Suprapubic skin (tissue), 4 donors: ENCODE measurements around the gene CNOT3.

Source experiments
- EP300 ChIP-seq: sonication (generic); formaldehyde crosslinking; IDR thresholded peaks from one replicate; pipeline ENCODE4 v1.6.1; 2017; ENCODE audit warnings: antibody characterized with exemption
- POLR2A ChIP-seq, 2 donors: fragments of 450-650 bp; IDR thresholded peaks; one replicate each; pipeline ENCODE4 v1.6.1; 2017; ENCODE audit warnings: antibody characterized with exemption in 2 of 2, mild to moderate bottlenecking in 2 of 2, moderate library complexity in 2 of 2
- POLR2AphosphoS5 ChIP-seq, 3 donors: sonication (generic); formaldehyde crosslinking; IDR thresholded peaks; one replicate each; pipeline ENCODE4 v1.6.1; 2017; ENCODE audit warnings: antibody characterized with exemption in 3 of 3
- TF ChIP-seq, protein P1 (sequence below), 2 donors: fragments of 200-600 bp in 1 of 2; fragments of 450-650 bp in 1 of 2; sonication (generic) in 1 of 2; IDR thresholded peaks; one replicate each; pipeline ENCODE4 v1.5.1; 2016 to 2019; ENCODE audit warnings: antibody characterized with exemption in 2 of 2, mild to moderate bottlenecking in 1 of 2, moderate library complexity in 1 of 2

DNA sequence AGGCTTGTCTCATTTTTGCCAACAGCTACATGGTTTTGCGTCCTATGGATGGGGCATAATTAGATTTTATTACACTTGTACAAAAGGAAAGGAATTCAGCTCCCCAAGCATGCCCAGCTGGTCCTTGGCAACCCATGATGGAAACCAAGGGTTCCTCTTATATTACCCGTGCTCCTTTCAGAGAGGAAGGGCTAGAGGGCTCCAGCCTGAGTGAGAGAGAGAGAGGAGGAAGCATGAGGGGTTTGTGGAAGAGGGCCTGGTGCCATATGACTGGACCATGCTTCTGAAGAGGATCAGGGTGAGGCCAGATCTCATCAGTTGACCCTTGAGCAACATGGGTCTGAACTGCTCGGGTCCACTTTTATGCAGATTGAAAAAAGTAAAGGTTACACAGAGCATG, 59.6 kb downstream of the CNOT3 start:
- TF ChIP-seq POLR2A (IDR thresholded peaks at IDR 0.05) (no peak), EP300 (no peak), POLR2AphosphoS5 (IDR thresholded peaks at IDR 0.05) (no peak)
- TF ChIP-seq, protein P1, sequence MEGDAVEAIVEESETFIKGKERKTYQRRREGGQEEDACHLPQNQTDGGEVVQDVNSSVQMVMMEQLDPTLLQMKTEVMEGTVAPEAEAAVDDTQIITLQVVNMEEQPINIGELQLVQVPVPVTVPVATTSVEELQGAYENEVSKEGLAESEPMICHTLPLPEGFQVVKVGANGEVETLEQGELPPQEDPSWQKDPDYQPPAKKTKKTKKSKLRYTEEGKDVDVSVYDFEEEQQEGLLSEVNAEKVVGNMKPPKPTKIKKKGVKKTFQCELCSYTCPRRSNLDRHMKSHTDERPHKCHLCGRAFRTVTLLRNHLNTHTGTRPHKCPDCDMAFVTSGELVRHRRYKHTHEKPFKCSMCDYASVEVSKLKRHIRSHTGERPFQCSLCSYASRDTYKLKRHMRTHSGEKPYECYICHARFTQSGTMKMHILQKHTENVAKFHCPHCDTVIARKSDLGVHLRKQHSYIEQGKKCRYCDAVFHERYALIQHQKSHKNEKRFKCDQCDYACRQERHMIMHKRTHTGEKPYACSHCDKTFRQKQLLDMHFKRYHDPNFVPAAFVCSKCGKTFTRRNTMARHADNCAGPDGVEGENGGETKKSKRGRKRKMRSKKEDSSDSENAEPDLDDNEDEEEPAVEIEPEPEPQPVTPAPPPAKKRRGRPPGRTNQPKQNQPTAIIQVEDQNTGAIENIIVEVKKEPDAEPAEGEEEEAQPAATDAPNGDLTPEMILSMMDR (IDR thresholded peaks at IDR 0.05): no peak
